Activated CD4-positive, alpha-beta T cell treated with anti-CD3 and anti-CD28 coated beads for 36 hours (primary cell): ENCODE data around the gene ADK. TPM values are rescaled to one million over a fixed set of nuclear protein-coding genes. Genes with fewer than 3 reads are reported as not detected.
"Not testable (repeated sequence)": the region's sequence is repeated elsewhere in the genome, so short reads cannot be mapped to it uniquely, and the experiment has no call there.

Experiments
- ATAC-seq: fragments of 200-7000 bp; cut with Tn5 transposase; one replicate; pipeline ENCODE4 v1.10.0; 2021; ENCODE audit warnings: mild to moderate bottlenecking, moderate library complexity
- CTCF ChIA-PET: fragments of 350-600 bp; sonication (Branson Sonifier 250); formaldehyde crosslinking; loops from one replicate; lab custom pipeline; 2021; ENCODE audit warnings: antibody characterized with exemption; lab: Charles Lee
- POLR2A ChIA-PET: fragments of 350-600 bp; sonication (Branson Sonifier 250); formaldehyde crosslinking; loops from one replicate; lab custom pipeline; 2021; ENCODE audit warnings: antibody characterized with exemption, inconsistent platforms; lab: Charles Lee
- DNase-seq: peaks from one replicate; pipeline ENCODE4 v3.0.0-alpha.2; 2020
- H3K27ac Mint-ChIP-seq: one replicate; pipeline ENCODE4 v1.8.0; 2021; ENCODE audit warnings: mixed read lengths
- H3K27me3 Mint-ChIP-seq: one replicate; pipeline ENCODE4 v1.8.0; 2021; ENCODE audit warnings: mixed read lengths
- H3K36me3 Mint-ChIP-seq: one replicate; pipeline ENCODE4 v1.8.0; 2021; ENCODE audit warnings: low read depth, mixed read lengths
- H3K4me1 Mint-ChIP-seq: one replicate; pipeline ENCODE4 v1.8.0; 2021; ENCODE audit warnings: mixed read lengths
- H3K4me3 Mint-ChIP-seq: one replicate; pipeline ENCODE4 v1.8.0; 2021; ENCODE audit warnings: mild to moderate bottlenecking, moderate library complexity, mixed read lengths
- H3K9me3 Mint-ChIP-seq: one replicate; pipeline ENCODE4 v1.8.0; 2021; ENCODE audit warnings: low read depth, mixed read lengths
- intact Hi-C, 2 experiments: fragments of 100-400 bp; cut with DNase I in 1 of 2; cut with micrococcal nuclease in 1 of 2; formaldehyde crosslinking; loops; one replicate each; pipeline versions ENCODE4 v1.14.2 to v1.15.1; 2022 to 2024; cut with DNase I, micrococcal nuclease
- total RNA-seq, 2 experiments: library from RNA; stranded (reverse); gene quantifications; one replicate each; pipeline ENCODE4 v1.2.3, GENCODE V29; 2021

The ADK gene
- total RNA-seq, 2 experiments from 2014 or later: 53.7 to 55.0 TPM

DNA sequence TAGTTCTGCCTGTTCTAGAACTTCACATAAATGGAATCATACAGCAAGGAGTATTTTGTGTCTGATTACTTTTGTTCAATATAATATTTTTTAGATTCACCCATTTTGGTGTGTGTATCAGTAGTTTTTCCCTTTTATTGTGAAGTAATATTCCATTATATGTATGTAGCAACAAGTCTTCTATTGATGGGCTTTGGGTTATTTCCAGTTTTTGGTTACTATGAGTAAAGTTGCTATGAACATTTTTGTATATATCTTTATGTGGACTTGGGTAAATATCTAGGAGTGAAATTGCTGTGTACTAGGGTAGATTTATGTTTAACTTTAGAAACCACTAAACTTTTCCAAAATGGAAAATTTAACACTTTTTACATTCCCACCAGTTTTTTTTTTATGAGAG, 35.7 kb downstream of the ADK start:
- ChIA-PET CTCF (no interaction called here), POLR2A (no interaction called here)
- Mint-ChIP-seq H3K27ac (peak overlapping the region; percentile 33), H3K9me3 (peaks cover 4% of the 10 kb centered on the region), H3K36me3 (peaks cover 13% of the 10 kb centered on the region), H3K27me3 (no peaks in the 10 kb centered on the region), H3K4me1 (peaks cover 48% of the 10 kb centered on the region), H3K4me3 (no peak overlapping the region)
- intact Hi-C loops: no loop called here
- no peak for DNase-seq
- no peak for ATAC-seq

DNA sequence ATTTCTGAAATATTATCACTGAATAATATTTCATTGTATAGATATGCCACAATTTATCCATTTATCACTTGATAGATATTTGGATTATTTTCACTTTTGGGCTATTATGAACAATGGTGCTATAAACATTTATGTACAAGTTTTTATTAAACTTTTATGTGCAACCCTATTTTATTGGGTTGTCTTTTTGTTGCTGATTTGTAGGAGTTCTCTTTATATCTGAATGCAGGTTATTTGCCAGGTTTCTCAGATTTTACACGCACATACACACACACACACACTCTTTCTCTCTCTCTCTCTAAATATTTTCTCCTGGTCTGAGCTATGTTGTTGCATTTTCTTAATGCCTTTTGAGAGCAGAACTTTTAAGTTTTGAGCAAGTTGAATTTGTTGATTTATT, 36.2 kb downstream of the ADK start:
- POLR2A ChIA-PET: no interaction called here
- no peak for DNase-seq
- H3K27me3 Mint-ChIP-seq: no peaks in the 10 kb centered on the region
- CTCF ChIA-PET: interaction anchor here (0.6 to 0.7 kb wide), 2 partner anchors 106 to 123 kb away, joined by 3 read pairs; no protein-coding TSS in a partner anchor
- peaks cover 11% of the 10 kb centered on the region for H3K36me3 Mint-ChIP-seq
- ATAC-seq: no peak
- H3K4me3 Mint-ChIP-seq: no peak overlapping the region
- H3K9me3 Mint-ChIP-seq: peaks cover 4% of the 10 kb centered on the region
- H3K4me1 Mint-ChIP-seq: peaks cover 43% of the 10 kb centered on the region
- intact Hi-C loops: no loop called here
- H3K27ac Mint-ChIP-seq: peak overlapping the region; percentile 7

DNA sequence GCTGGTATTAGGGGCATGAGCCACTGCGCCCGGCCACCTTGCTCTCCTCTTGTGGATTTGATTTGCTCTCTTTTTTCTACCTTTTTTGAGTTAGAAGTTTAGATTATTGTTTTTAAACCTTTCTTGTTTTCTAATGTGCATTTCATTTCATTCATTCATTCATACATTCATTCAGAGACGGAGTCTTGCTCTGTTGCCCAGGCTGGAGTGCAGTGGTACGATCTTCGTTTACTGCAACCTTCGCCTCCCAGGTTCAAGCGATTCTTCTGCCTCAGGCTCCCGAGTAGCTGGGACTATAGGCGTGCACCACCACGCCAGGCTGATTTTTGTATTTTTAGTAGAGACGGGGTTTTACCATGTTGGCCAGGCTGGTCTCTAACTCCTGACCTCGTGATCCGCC, 37.6 kb downstream of the ADK start:
- H3K27me3 Mint-ChIP-seq, ATAC-seq, intact Hi-C loops, H3K27ac Mint-ChIP-seq, H3K9me3 Mint-ChIP-seq, DNase-seq, H3K4me3 Mint-ChIP-seq, POLR2A ChIA-PET: not testable (repeated sequence)
- H3K4me1 Mint-ChIP-seq: peaks cover 47% of the 10 kb centered on the region
- CTCF ChIA-PET: interaction anchor here (0.9 to 2.8 kb wide), 3 partner anchors 10 to 14 kb away, joined by 3 to 8 read pairs (median 7); no protein-coding TSS in a partner anchor
- peaks cover 11% of the 10 kb centered on the region for H3K36me3 Mint-ChIP-seq

DNA sequence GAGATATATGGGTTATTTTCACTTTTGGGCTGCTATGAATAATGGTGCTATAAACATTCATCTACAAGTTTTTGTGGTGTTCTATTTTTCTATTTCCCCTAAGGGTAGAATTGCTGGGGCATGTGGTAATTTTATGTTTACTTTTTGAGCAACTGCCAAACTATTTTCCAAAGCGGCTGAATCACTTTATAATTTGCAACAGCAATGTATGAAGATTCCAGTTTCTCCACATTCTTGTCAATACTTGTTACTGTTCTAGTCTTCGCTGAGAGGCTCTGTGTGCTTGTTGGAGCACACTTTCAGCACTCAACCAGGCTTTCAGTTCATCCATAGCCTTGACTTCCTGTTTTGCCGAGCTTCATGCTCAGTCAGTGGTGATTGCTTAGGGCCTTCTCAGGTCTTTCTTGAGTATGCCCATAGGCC, 39.0 kb downstream of the ADK start:
- Mint-ChIP-seq H3K27me3 (no peaks in the 10 kb centered on the region), H3K4me3 (peak overlapping the region; percentile 69), H3K36me3 (peaks cover 9% of the 10 kb centered on the region), H3K27ac (peak overlapping the region; percentile 96), H3K4me1 (peaks cover 60% of the 10 kb centered on the region), H3K9me3 (peaks cover 3% of the 10 kb centered on the region)
- DNase-seq: peak; percentile 35
- peak; percentile 73 for ATAC-seq
- POLR2A ChIA-PET: interaction anchor here (0.8 to 1.2 kb wide), 3 partner anchors 10 to 841 kb away, joined by 3 to 4 read pairs (median 4); no protein-coding TSS in a partner anchor
- intact Hi-C loops: no loop called here
- CTCF ChIA-PET: interaction anchor here (0.6 to 2.8 kb wide), 9 partner anchors 8 to 313 kb away, joined by 3 to 16 read pairs (median 4); no protein-coding TSS in a partner anchor

DNA sequence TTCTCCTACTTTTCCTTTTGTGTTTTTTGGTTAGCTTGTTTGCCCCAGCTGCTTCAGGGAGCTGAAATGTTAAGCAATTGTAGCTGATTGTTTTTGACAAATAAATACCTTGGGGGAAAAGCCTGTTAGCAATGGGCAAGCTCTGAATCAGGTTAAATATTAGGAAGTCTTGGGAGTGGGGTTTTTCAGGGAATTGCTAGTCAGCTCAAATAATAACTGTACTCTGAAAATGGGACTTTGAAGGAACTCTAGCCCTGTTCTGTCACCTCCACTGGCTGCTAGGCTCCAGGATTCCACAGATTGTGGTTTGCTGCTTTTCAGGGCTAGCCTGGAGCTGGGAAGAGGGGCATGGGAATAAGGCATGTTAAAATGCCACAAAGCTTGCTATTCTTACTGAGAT, 39.5 kb downstream of the ADK start:
- ChIA-PET CTCF (interaction anchor here (0.6 to 2.8 kb wide), 8 partner anchors 8 to 314 kb away, joined by 3 to 16 read pairs (median 4); no protein-coding TSS in a partner anchor), POLR2A (interaction anchor here (0.8 to 1.2 kb wide), 2 partner anchors 10 to 842 kb away, joined by 4 read pairs; no protein-coding TSS in a partner anchor)
- peaks cover 60% of the 10 kb centered on the region for H3K4me1 Mint-ChIP-seq
- peaks cover 7% of the 10 kb centered on the region for H3K36me3 Mint-ChIP-seq
- intact Hi-C loops: no loop called here
- DNase-seq (no peak), ATAC-seq (no peak)
- peak overlapping the region; percentile 96 for H3K27ac Mint-ChIP-seq
- H3K9me3 Mint-ChIP-seq: no peaks in the 10 kb centered on the region
- H3K4me3 Mint-ChIP-seq: peak overlapping the region; percentile 69
- H3K27me3 Mint-ChIP-seq: no peaks in the 10 kb centered on the region

DNA sequence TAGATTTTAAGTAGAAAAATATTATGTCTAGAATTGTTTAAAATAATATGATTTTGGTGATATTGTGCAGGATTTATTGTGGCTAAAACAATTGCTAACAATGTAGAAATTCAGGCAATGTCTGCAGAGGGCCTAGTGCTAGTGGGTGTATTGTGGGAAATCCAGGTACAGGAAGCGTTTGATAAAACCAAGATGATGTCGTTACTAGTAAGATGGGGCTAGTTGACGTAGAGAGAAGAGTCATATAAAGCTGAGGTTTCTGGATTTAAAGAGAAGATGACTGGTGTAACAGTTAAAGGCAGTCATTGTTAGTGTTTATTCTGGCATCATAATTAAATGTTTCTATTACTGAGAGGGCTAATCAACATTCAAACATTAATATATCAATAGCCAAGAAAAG, 43.5 kb downstream of the ADK start:
- CTCF ChIA-PET: interaction anchor here (0.6 to 1.0 kb wide), 2 partner anchors 9 to 18 kb away, joined by 3 read pairs; no protein-coding TSS in a partner anchor
- intact Hi-C loops: no loop called here
- no peaks in the 10 kb centered on the region for H3K9me3 Mint-ChIP-seq
- ATAC-seq (peak; percentile 85), DNase-seq (no peak)
- H3K4me3 Mint-ChIP-seq: no peak overlapping the region
- no peaks in the 10 kb centered on the region for H3K27me3 Mint-ChIP-seq
- peak overlapping the region; percentile 5 for H3K27ac Mint-ChIP-seq
- H3K36me3 Mint-ChIP-seq: peaks cover 3% of the 10 kb centered on the region
- peaks cover 48% of the 10 kb centered on the region for H3K4me1 Mint-ChIP-seq
- POLR2A ChIA-PET: no interaction called here

DNA sequence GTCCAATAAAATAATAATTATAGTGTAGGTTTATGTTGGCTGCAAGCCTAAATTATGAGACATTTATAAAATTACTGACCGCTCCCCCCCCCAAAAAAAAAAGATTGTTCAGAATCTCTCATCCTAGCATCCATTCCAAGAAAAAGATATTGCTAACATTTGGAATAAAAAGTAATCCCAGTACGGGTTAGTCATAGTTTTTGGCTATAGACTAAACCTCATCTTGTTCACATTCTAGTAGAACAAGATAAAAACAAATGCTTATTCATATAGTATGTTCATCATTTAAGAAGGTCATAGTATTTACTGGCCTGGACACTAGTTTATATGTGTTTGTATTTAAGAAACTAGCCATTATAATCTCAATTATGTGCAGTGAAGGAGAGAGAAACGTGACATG, 44.0 kb downstream of the ADK start:
- Mint-ChIP-seq H3K4me3 (no peak overlapping the region), H3K36me3 (peaks cover 2% of the 10 kb centered on the region), H3K4me1 (peaks cover 43% of the 10 kb centered on the region), H3K27me3 (no peaks in the 10 kb centered on the region), H3K9me3 (no peaks in the 10 kb centered on the region), H3K27ac (peak overlapping the region; percentile 51)
- POLR2A ChIA-PET: no interaction called here
- no peak for DNase-seq
- CTCF ChIA-PET: interaction anchor here (1.0 kb wide), 1 partner anchor 18 kb away, joined by 3 read pairs; no protein-coding TSS in a partner anchor
- no peak for ATAC-seq
- intact Hi-C loops: no loop called here

DNA sequence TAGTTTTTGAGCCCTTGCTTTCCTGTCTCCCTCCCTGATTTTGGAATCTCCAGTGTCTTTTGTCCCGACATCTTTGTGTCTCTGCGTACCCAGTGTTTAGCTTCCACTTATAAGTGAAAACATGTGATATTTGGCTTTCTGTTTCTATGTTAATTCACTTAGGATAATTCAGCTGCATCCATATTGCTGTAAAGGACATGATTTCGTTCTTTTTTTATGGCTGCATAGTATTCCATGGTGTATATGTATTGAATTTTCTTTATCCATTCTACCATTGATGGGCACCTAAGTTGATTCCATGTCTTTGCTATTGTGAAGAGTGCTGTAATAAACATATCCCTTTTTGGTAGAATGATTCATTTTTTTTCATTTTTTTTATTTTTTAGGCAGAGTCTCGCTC, 48.3 kb downstream of the ADK start:
- Mint-ChIP-seq H3K4me3 (no peak overlapping the region), H3K9me3 (no peaks in the 10 kb centered on the region), H3K4me1 (peaks cover 18% of the 10 kb centered on the region), H3K36me3 (peaks cover 9% of the 10 kb centered on the region), H3K27ac (no peak overlapping the region), H3K27me3 (no peaks in the 10 kb centered on the region)
- ATAC-seq (no peak), DNase-seq (no peak)
- POLR2A ChIA-PET: no interaction called here
- CTCF ChIA-PET: interaction anchor here (1.1 to 1.8 kb wide), 2 partner anchors 13 to 14 kb away, joined by 3 to 4 read pairs; no protein-coding TSS in a partner anchor
- intact Hi-C loops: no loop called here

DNA sequence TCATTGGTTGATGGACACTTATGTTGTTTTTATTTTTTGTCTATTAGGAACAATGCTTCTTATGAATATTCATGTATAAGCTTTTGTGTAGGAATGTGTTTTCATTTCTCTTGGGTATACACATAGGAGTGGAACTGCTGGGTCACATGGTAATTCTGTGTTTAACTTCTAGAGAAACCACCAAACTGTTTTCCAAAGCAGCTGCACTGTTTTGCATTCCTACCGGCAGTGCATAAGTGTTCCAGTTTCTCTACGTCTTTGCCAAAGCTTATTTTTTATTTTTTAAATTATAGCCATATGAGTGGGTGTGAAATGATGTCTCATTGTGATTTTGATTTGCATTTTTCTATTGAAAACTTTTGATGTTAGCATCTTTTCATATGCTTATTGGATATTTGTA, 51.3 kb downstream of the ADK start:
- Mint-ChIP-seq H3K36me3 (peaks cover 15% of the 10 kb centered on the region), H3K27ac (no peak overlapping the region), H3K4me1 (peaks cover 7% of the 10 kb centered on the region), H3K27me3 (no peaks in the 10 kb centered on the region), H3K4me3 (no peak overlapping the region), H3K9me3 (no peaks in the 10 kb centered on the region)
- intact Hi-C loops: no loop called here
- ChIA-PET CTCF (interaction anchor here (1.1 to 1.6 kb wide), 2 partner anchors 13 to 42 kb away, joined by 3 read pairs; no protein-coding TSS in a partner anchor), POLR2A (no interaction called here)
- no peak for DNase-seq
- ATAC-seq: no peak

DNA sequence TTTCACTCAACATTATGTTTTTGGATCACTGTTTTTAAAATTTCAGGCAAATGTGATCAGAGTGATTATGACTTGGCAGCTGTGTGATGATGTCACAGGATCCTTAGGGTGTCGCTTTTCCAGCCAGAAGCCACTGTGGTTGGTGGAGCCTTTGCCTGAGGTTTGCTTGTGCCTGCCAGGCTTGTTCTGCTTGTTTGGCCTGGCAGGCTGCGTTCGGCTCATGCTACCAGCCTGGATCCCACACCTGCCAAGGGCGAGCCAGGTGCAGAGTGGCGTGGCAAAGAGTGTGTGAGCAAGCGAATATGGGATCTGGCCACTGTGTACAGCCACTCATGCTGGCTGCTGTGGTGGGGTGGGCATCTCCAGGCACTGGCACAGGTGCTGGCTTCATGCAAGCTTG, 55.7 kb downstream of the ADK start:
- intact Hi-C loops: no loop called here
- Mint-ChIP-seq H3K27me3 (no peaks in the 10 kb centered on the region), H3K4me3 (no peak overlapping the region), H3K36me3 (peaks cover 8% of the 10 kb centered on the region), H3K4me1 (peaks cover 4% of the 10 kb centered on the region), H3K9me3 (no peaks in the 10 kb centered on the region), H3K27ac (no peak overlapping the region)
- CTCF ChIA-PET: interaction anchor here (0.8 to 1.1 kb wide), 3 partner anchors 16 to 692 kb away, joined by 3 to 4 read pairs (median 3); no protein-coding TSS in a partner anchor
- DNase-seq (no peak), ATAC-seq (no peak)
- POLR2A ChIA-PET: interaction anchor here (0.9 kb wide), 1 partner anchor 69 kb away, joined by 3 read pairs; no protein-coding TSS in a partner anchor

DNA sequence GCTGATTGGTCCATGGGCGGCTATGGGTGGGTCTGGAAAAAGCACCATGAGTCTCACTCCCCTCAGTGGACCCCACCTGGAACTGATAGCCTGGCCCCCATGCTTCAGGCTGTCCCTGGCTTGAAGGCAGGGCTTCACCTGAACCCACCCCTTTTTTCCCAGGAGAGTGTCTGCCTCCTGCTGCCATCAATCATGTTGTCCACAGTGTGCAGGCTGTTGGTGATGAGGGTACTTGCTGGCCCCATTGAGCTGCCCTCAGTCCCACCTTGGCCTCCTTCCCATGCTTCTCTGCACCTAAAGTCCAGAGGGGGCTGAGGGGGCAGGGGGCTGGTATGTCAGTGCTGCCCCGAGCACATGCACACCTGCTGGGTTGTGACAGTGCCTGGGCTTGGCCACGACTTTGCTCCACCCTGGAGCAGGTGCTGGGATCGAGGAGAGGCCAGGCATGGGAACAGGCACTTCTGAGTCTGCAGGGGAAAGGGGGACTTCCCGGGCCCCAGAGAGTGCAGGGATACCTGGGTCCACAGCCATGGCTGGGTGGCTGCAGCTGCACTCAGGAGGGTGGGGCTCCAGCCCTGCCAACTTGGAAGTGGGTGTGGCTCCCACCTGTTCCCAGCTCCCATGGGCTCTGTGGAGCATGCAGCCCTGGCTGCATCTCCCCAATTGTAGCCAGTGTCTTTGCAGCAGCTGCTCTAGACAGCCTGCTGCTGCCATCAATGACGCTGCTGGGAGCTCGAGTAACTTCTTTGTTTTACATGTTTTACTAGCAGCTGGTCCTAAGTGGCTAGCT, 56.9 kb downstream of the ADK start:
- Mint-ChIP-seq H3K9me3 (no peaks in the 10 kb centered on the region), H3K27me3 (no peaks in the 10 kb centered on the region), H3K27ac (no peak overlapping the region), H3K4me3 (no peak overlapping the region), H3K36me3 (peaks cover 7% of the 10 kb centered on the region), H3K4me1 (peaks cover 4% of the 10 kb centered on the region)
- intact Hi-C loops: no loop called here
- no peak for ATAC-seq
- ChIA-PET CTCF (interaction anchor here (0.6 to 0.8 kb wide), 2 partner anchors 389 to 691 kb away, joined by 3 to 4 read pairs; no protein-coding TSS in a partner anchor), POLR2A (no interaction called here)
- DNase-seq: no peak
